Activated CD4-positive, CD25-positive, alpha-beta regulatory T cell treated with anti-CD3 and anti-CD28 coated beads, Interleukin-2, amount 50 U/mL, for 24 hours (primary cell): ENCODE data around the gene MOB3A.
"Not testable (repeated sequence)": the region's sequence is repeated elsewhere in the genome, so short reads cannot be mapped to it uniquely, and the experiment has no call there.

Experiments used
- ATAC-seq, 2 donors: fragments of 150-1000 bp; cut with Tn5 transposase; one replicate each; pipeline ENCODE4 v1.10.0; 2021; ENCODE audit warnings: mild to moderate bottlenecking in 1 of 2, moderate library complexity in 1 of 2

Gene MOB3A

DNA sequence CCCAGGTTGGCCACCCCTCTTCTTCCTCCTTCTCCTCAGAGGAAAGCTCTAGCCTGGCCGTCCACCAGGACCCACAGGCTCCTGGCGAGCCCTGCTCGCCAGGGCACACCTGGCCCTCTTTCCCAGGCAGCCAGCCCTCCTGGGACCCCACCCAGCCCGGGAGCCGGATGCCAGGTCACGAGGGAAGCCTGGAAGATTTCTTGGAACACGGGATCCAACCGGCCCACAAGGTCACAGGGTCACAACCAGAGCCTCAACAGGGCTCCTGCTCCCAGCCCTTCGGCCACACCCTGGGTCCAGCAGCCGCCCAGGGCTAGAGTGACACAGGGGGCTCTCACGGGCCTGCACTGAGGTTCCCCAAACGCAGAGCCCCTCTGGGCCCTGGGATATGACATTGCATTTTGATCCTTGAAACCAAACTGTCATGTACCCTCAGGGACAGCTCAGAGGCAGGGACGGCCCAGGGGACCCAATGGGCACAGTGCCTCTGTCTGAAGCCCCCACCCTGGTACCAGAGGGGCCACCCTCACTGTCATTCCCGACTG, 50.6 kb downstream of the MOB3A start:
- ATAC-seq, result no peak

DNA sequence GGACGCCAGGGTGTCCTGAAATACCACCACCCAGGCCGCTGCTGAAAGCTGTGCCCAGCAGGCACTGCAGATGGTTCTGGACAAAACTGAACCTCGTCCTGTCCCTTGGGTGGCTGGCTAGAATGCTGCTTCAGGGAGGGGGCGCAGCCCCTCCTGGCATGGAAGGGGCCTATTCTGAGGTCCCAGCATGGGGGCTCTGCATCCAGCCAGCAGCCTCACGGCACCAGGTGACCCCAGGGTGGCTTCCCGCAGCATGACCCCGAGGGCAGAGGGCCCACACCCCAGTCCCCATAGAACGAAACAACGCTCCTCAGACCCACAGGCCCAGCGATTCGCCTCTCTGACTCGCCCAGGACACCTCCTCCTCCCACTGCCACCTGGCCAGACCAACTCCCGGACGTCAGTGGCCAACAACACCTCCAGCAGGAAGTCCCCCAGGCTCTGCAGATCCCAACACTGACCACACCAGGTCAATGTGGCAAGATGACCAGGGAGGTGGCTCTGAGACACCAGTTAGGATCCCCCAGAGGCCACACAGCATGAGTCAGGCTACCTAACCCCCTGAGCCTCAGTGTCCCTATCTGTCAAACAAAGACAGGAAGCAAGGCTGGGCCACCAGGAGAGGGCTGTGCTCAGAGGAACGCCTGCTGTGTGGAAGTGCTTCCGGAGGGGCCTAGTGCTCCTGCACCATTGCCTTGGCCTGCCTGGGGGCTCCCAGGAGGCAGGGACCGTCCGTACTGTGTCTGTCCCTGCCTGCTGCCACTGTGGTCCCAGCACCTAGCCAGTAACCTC, 51.2 kb downstream of the MOB3A start:
- no peak for ATAC-seq

DNA sequence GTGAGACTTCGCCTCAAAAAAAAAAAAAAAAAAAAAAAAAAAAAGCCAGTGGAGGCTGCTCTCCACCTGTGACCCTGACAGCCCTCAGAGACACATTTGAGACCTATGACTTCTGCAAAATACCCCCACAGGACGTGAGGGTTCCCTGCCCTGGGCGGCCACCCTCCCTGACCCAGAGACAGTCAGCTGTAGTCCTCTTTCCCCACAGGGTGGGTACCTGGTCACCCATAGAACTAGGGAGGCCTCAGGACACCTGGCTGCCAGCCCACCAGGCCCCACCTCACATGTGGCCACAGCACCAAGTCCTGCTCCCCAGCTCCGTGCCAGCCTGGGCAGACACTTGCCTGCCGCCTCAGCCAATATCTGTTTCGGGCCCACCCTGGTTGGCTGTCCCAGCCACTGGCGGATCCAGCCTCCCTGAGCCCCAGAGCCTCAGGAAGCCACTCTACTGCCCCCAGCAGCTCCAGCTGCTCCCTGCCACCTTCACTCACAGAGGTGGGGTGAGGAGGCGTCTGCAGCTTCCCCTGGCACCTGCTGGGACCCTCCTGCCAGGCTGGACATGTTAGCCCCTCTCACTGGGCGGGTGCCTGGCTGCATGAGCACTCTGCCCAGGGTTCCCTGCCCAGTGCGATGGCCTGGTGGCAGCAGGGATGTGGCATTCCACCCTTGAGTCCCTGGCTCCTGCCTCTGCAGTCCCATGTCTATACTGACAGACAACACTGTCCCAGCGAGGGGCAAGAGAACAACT, 52.0 kb downstream of the MOB3A start:
- ATAC-seq, result no peak

DNA sequence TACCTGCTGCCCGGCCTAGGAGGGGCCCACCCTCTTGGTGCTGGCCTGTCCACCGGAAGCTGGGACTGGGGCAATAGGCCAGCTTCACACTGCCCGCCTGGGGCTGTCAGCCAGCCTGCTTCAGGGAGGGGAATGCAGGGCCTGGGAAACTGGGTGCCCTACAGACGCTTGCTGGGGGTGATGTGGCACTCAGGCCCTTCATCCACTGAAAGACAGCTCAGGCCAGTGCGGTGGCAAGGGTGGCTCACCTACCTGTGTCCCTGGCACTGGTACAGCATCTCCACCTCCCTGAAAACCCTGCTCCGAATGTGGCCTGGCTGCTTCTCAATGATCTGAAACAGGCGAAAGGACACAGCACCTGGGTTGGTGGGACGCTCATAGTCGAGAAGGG, 52.9 kb downstream of the MOB3A start:
- no peak for ATAC-seq

DNA sequence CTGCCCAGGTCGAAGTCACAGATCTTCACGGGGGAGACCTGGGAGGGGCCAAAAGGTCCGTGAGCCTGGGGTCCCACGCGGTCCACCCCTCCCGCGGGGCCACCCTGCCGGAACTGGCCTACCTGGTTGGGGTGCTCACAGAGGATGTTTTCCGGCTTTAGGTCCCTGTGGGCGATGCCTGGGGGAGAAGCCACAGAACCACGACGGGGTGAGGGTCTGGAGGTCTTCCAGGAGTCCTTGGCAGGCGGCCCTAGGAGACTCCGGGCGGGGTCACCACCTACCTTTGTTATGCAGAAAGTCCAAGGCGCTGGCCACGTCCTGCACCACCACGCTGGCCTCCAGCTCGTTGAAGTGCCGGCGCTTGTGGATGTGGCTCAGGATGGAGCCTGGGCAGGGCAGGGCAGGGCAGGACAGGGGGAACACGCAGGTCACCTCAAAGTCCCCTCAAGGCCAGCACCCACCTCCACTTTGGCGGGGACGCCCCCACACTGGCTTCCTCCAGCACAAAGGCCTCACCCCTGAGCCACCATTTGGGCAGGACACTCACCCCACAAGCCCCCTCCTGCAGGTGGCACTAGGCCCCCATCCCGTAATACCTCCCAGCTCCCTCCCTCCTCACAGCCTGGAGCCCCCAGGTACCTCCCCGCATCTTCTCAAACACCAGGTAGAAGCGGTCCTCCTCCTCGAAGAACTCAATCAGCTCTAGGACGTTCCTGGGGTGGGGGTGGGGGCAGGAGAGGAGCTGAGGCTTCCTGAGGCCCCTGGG, 53.5 kb downstream of the MOB3A start:
- ATAC-seq, result no peak

DNA sequence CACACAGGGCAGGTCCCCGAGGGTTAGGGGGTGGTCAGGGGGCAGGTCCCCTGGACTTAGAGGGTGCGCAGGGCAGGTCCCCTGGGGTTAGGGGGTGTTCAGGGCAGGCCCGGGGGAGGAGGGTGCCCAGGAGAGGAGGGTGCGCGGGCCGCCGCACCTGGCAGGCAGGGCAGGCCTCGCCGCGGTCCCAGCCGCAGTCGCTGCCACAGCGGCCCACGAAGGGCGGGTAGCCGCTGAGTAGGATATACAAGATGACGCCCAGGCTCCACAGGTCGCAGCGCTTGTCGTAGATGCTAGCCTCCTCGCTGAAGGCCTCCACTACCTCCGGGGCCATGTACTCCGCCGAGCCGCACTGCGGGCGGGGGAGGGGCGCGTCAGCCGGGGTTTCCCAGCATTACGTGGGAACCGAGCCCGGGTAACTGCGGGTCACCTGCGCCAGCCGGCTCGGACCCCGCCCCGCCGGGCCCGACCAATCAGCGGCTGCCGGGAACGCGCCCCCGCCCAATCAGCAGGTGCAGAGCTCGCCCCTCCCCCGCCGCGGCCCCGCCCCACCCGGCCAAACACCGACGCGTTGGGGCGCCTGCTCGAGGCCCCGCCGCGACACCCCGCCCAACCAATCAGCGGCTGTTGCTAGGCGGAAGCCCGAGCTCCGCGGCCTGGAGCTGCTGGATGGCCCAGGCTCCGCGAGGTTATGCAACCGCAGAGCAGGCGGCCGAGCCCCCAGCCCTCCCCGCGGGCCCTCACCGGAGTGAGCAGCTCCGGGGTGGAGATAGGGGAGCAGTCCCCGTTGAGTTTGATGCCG, 54.2 kb downstream of the MOB3A start:
- ATAC-seq, result peak; percentile 92 to 93

DNA sequence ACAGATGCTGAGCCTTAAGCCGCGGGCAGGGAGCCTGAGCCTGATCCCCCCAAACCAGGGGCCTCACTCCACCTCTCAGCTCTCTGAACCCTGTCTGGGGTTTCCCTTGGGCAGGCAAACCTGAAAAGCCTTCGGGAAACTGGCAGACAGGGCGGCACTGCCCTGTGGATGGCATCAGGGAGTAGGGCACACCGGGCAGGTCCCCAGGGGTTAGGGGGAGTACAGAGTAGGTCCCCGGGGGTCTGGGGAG, 54.8 kb downstream of the MOB3A start:
- no peak for ATAC-seq

DNA sequence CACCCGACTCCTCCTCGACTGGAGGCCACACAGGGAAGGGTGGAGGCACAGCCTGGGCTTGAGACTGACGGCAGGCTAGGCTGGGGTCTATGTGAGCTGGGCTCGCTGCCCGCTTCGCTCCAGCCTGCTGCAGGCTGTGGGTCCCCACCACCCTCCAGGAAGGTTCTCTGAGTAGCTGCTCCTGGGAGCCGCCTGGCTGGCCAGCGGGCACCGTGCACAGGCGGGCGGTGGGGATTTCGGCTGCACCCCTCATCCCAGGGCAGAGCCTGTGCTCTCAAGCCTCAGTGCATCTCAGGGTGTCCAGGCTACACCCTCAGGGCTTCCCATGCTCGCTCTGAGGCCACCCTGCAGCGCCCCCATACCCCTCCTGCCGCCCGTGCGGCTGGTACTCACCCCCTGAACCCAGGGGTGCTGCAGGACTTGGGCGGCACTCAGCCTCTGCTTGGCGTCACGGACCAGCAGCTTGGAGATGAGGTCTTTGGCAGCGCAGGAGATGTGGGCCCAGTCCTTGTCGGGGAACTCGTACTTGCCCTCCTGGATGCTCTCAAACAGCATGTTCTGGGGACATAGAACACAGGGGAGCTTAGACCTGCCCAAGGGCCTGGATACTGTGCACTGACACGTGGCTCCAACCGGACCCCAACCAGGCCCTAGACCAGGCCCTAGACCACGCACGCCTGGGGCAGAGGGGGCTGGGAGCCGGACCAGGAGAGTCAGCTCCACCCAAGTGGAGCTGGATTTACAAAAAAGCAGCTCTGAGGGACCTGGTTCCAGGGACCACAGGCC, 55.3 kb downstream of the MOB3A start:
- no peak for ATAC-seq

DNA sequence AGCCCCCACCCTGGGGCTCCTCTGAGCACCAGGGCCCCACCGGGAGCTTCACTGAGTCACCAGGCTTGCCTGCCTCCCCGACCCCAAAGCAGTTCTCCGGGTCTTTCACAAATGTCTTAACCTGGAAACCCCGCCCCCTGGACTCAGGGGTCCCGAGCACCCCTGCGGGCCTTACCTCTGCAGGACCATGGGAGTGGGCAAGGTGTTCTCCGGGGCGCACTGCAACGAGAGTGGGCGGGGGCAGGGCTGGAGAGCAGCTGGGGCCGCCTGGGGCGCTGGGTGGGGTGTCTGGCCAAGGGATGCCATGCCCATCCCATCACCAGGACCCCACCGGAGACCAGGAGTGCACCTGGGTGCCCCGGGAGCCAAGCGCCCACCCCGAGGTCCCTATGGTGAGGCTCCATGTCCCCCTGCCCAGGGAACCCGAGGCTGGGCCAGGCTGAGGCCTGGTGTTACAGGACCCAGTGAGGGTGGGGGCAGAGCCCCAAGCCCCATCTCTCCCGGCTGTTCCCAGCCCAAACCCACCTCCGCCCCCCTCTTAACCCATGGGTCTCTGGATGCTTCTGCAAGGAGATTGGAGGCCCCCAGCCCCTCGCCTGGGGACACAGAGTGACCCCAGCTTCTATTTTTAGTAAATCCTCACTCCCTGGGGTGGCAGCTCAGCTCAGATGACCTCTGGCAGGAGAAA, 56.0 kb downstream of the MOB3A start:
- no peak for ATAC-seq

DNA sequence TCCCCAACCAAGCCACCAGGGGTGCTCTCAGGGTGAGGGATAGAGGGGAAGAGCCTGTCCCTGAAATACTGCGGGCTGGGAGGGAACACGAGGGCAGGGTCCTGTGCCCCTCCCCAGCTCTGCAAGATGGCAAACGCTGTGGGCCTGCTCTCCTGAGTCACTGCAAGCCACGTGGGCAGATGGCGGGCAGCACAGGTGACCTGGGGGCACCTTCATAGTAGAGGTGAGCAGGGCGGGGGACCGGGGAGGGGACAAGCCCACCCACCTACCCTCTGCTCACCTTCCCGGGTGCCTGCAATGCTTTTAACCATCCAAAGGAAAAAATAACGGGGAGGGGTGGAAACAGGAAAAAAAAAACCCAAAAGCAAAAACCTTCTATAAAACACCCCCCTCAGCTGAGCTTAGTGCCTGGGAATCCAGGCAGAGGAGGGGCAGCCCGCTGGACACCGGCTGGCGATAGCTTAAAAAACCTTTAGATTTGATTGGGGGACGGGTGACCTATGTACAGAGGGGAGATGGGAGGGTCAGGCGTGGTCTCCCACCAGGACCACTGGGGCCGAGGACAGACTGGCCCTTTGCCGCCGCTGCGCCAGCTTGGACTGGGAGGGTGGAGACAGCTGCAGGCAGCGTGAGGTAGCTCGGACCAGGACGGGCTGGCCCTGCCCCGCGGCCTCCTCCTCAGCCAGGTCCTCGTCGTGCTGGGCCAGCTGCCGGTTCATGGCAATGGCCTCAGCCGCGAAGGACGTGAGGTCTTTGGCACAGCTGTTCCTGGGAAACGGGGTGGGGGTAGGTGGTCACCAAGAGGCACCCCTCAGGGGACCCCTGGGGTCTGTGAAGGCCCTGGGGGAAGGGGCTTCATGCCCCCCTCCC, 56.8 kb downstream of the MOB3A start:
- ATAC-seq, result no peak

DNA sequence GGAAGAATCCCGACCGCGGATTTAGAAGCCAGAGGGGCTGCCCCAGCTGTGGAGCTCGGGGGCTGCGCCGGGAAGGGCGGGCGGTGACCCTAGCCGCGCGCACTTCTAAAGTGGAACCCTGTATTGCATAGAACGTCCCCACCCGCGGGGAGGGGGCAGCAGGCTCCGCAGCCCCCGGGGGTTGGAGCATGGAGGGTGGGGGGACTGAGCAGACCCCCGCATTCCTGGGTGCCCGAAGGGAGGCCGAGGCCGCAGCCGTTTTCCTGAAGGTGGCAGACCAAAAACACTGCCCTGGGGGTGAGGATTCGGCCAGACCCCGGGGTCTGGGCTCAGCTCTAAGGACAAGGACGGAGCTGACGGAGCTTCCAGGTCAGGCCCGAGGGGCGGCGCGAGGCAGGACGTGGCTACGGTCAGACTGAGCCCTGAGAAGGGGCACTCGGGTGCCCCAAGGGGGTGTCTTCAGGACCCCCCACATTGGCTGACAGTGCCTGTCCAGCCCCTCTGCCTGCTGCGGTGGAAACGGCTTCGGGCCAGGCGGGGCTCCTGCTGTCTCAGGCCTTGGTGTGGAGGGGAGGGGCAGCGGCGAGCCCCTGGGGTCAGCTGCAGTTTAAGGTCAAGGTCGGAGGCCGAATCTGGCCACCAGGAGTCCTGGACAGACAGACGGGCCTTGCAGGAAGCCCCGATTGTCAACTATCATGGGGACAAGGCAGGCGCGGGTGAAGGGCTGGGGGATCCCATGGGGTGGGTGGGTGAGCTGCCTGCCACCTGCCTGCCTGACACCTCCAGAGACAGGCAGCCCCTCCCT, 57.6 kb downstream of the MOB3A start:
- no peak for ATAC-seq

DNA sequence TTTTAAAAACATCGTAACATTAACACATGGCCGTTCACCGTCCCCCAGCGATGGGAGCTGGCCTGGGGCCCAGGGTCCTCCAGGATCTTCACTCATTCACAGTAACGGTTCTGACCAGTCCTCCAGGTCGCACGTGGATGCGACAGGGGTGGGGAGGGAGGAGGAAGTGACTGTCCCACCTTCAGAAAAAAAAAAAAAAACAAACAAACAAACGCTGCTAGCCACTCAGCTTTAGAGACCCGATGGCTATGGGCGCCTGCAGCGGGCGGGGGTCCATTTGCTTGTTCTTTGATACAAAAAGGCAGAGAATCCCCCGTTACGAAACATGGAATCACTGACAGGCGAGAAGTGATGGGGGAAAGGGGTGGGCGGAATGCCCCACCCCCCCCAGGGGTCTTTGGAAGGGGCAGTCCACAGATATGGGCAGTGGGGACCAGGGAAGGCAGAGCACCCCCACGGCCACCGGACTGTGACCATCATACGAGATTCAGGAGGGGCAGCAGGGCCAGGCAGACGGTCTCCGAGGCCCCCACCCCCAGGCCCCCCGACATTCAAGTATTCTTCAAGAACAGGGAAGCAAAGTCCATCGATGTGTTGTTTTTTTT, 58.4 kb downstream of the MOB3A start:
- no peak for ATAC-seq

DNA sequence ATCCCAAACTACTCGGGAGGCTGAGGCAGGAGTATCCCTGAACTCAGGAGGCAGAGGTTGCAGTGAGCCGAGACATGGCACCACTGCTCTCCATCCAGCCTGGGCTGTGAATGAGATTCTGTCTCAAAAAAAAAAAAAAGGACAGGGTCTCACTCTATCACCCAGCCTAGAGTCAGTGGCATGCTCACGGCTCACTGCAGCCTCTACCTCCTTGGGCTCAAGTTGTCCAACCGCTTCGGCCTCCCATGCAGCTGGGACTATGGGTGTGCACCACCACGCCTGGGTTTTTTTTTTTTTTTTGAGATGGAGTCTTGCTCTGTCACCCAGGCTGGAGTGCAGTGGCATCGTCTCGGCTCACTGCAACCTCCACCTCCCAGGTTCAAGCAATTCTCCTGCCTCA, 59.7 kb downstream of the MOB3A start:
- ATAC-seq, result no peak

DNA sequence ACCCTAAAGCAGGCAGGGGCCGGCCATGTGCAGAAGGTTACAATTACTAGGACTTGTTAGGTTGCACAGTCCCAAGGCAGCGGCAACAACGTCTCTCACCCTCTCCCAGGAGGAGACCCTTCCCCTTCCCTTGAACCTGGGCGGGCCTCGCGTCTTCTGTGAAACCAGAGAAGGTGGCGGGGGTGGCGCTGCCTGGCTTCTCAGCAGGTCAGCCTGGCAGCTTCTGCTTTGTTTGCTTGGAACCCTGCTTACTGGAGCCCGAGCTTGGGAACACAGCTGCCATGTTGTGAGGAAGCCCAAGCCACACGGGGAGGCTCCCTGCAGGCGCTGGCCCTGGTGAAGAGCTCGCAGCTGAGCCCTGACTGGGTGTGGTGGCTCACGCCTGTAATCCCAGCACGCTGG, 60.5 kb downstream of the MOB3A start:
- ATAC-seq, result no peak

DNA sequence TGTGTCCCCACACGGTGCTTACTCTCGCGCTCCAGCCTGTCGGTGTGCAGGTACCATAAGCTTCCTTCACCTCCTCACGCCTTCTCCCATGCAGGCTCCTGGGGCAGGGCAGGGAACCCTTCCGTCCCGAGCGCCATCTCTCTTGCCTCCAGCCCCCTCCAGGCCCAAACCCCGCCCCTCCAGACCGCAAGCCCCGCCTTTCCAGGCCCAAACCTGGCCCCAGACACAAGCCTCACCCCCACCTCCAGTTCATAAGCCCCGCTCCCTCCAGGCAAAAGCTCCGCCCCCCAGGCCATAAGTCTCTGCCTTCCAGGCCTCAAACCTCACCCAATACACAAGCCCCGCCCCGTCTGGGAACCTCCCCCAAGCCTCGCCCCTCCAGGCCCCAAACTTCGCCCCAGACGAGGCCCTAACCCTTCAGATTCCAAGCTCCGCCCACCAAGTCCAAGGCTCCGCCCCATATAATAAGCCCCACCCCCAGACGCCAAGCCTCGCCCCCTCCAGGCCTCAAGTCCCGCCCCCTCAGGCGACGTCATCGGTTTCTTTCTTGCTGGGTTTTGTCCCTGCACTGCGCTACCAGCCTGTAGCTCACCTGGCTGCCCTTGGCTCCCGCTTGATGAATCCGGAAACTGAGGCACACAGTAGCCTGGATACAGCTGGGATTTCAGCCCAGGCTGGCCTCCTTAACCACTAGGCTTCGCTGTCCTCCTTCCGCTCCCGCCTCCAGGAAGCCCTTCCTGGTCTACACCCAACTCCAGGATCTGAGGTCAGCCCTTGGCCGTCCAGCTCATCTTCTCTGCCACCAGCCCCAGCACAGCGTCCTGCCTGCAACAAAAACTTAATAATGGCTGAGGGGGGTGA, 61.2 kb downstream of the MOB3A start:
- peak; percentile 47 to 54 for ATAC-seq

DNA sequence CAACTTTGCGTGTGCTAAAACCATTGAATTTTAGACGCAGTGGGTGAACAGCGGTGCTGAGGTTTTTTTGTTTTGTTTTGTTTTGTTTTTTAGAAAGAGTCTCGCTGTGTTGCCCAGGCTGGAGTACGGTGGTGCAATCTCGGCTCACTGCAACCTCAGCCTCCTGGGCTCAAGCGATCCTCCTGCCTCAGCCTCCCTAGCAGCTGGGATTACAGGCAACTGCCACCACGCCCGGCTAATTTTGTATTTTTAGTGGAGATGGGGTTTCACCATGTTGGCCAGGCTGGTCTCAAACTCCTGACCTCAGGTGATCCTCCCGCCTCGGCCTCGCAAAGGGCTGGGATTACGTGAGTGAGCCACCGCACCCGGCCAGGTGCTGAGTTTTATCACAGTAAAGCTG, 61.9 kb downstream of the MOB3A start:
- not testable (repeated sequence) for ATAC-seq

DNA sequence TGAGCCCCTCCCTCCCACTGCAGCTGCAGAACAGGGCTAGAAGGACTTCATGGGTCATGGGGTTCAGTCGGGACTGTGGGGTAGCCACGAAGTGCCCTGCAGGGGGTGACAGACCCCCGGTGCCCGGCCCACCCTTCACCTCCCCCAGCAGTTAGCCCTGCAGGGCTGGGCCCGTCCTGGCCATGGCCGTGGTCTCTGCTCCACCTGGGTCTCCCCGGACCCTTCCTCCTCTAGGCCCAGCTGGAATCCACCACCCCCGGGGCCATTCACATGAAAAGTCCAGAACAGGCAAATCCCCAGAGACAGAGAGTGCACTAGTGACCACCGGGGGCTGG, 62.3 kb downstream of the MOB3A start:
- ATAC-seq, result no peak
